ENCODE measurements around the gene GAST.

Gene GAST

GRCh38 chr17:41722231-41722630 lies 10.1 kb downstream of the GAST start:
- TF ChIP-seq CTCF (IDR thresholded peaks at IDR 0.05; ENCODE audit: low read depth, low read length, missing control alignments), result no peak
- no peak overlapping the region for H3K4me3 ChIP-seq (replicated peaks; ENCODE audit: low read depth, low read length)
- DNase-seq (ENCODE audit: extremely low read depth, low read depth), result no peak

DNA sequence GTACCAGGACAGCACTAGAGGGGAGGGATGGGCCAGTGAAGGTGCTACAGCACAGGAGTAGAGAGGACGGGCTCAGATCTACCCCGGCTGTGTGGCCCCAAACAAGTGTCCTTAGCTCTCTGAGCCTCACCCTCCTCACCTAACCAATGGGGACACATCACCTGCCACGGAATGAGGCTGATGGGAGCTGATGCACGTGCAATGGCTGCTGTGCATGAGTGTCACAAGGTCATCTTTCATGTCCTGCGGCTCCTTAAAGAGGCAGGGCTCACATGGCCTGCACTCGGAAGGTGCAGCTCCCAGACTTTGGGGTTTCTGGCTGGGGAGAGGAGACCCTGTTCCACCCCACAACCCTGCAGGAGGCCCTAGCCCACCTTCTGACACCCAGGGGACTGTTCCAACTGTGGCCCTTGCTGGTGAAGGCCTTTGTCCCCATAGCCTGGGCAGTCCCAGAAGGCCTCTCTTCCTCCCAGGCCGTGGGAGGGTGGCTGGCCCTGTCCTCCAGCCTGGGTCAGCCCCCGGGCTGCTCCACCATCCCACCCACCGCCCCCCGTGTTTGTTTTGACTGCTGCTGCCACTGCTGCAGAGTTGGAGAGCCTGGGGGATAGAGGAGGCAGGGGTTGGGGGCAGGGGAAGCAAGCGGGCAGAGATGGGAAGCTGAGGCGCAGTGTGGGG lies 11.8 kb downstream of the GAST start:
- TF ChIP-seq CTCF (IDR thresholded peaks at IDR 0.05; ENCODE audit: low read depth, low read length, missing control alignments), result no peak
- no peak overlapping the region for H3K4me3 ChIP-seq (replicated peaks; ENCODE audit: low read depth, low read length)
- no peak for DNase-seq (ENCODE audit: extremely low read depth, low read depth)

GRCh38 chr17:41724476-41725050 lies 12.4 kb downstream of the GAST start:
- no peak for DNase-seq (ENCODE audit: extremely low read depth, low read depth)
- TF ChIP-seq CTCF (IDR thresholded peaks at IDR 0.05; ENCODE audit: low read depth, low read length, missing control alignments), result no peak
- no peak overlapping the region for H3K4me3 ChIP-seq (replicated peaks; ENCODE audit: low read depth, low read length)

DNA sequence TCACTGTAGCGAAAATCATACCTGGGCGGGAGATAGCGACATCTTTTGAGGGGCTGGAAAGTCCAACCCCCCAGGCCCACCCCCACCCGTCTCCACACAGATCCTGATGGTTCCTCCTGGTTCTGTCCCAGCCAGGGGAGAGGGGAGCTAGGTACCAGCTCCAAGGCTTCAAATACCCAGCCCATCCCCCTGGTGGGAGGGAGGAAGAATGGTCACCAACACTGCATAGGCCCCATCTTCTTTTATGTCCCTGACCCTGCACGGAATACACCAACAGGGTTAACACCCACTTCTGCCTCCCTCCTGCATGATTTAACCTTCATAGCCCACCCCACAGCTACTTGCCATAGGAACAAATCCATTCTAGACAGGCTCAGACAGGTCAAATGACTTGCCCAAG lies 13.0 kb downstream of the GAST start:
- TF ChIP-seq CTCF (IDR thresholded peaks at IDR 0.05; ENCODE audit: low read depth, low read length, missing control alignments), result no peak

GRCh38 chr17:41728056-41728455 lies 15.9 kb downstream of the GAST start:
- TF ChIP-seq CTCF (IDR thresholded peaks at IDR 0.05; ENCODE audit: low read depth, low read length, missing control alignments), result no peak
- no peak overlapping the region for H3K4me3 ChIP-seq (replicated peaks; ENCODE audit: low read depth, low read length)
- DNase-seq (ENCODE audit: extremely low read depth, low read depth), result no peak

More for the DNA sequence above, 13.0 kb downstream of the GAST start:
- no peak overlapping the region for H3K4me3 ChIP-seq (replicated peaks; ENCODE audit: low read depth, low read length)
- no peak for DNase-seq (ENCODE audit: extremely low read depth, low read depth)

- no peak overlapping the region for H3K4me3 ChIP-seq (replicated peaks; ENCODE audit: low read depth, low read length)
- DNase-seq (ENCODE audit: extremely low read depth, low read depth), result no peak
- no peak for TF ChIP-seq CTCF (IDR thresholded peaks at IDR 0.05; ENCODE audit: low read depth, low read length, missing control alignments)
Observed at GRCh38 chr17:41730479-41730878, 18.3 kb downstream of the GAST start.
